OCI-LY3 (cell line): Measurements from ENCODE around the gene DNAJC1.

Experiments
- EZH2phosphoT487 ChIP-seq: fragments of 200-600 bp; shearing (Covaris generic); IDR thresholded peaks from 2 replicates; pipeline ENCODE4 v1.6.1; 2018; ENCODE audit warnings: antibody characterized with exemption, mixed run types, low read depth
- TF ChIP-seq, protein P1 (sequence below): fragments of 200-600, 300-600 bp; sonication (generic); IDR thresholded peaks from 2 replicates; pipeline ENCODE4 v1.5.1; 2014; ENCODE audit warnings: antibody characterized with exemption, low read length, low read depth

DNA sequence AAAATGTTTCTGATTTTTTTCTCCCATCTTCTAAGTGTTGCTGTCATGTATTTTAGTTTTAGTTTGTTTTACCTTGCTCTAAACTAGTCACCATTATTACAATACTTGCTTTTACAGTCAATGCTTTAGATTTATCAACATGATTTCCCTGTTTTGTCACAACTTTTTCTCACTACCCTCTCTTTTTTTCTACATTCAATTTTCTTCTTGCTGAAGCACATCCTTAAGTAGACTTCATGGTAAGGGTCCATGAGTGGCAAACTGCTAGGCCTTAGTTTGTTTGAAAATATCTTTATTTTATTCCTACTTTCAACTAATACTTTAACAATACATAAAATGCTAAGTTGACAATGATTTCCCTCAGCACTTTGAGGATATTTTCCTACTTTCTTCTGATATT lies 173.5 kb downstream of the DNAJC1 start:
- TF ChIP-seq, protein P1, sequence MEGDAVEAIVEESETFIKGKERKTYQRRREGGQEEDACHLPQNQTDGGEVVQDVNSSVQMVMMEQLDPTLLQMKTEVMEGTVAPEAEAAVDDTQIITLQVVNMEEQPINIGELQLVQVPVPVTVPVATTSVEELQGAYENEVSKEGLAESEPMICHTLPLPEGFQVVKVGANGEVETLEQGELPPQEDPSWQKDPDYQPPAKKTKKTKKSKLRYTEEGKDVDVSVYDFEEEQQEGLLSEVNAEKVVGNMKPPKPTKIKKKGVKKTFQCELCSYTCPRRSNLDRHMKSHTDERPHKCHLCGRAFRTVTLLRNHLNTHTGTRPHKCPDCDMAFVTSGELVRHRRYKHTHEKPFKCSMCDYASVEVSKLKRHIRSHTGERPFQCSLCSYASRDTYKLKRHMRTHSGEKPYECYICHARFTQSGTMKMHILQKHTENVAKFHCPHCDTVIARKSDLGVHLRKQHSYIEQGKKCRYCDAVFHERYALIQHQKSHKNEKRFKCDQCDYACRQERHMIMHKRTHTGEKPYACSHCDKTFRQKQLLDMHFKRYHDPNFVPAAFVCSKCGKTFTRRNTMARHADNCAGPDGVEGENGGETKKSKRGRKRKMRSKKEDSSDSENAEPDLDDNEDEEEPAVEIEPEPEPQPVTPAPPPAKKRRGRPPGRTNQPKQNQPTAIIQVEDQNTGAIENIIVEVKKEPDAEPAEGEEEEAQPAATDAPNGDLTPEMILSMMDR = no peak
- no peak for TF ChIP-seq EZH2phosphoT487
